Neuronal stem cell (in vitro differentiated cells): ENCODE results near the gene PIWIL4. TPM values are rescaled to one million over a fixed set of nuclear protein-coding genes. Genes with fewer than 3 reads are reported as not detected.
A peak's percentile ranks its signal among the peaks of the same experiment; 100 is the strongest.

ENCODE experiments used
- DNase-seq: peaks from one replicate; pipeline ENCODE4 v3.0.0-alpha.2; 2013; ENCODE audit warnings: low spot score
- H2AFZ ChIP-seq: one replicate; pipeline ENCODE4 v1.6.1; 2013; ENCODE audit warnings: mild to moderate bottlenecking, low read length, inconsistent platforms
- H2AK5ac ChIP-seq: 2 replicates; pipeline ENCODE4 v1.6.1; 2013; ENCODE audit warnings: low read depth, mild to moderate bottlenecking, inconsistent platforms, low read length, moderate library complexity, mixed read lengths
- H2BK120ac ChIP-seq: 2 replicates; pipeline ENCODE4 v1.6.1; 2013; ENCODE audit warnings: low read depth, mild to moderate bottlenecking, inconsistent platforms, low read length, moderate library complexity, mixed read lengths
- H2BK12ac ChIP-seq: one replicate; pipeline ENCODE4 v1.6.1; 2013; ENCODE audit warnings: low read length, inconsistent platforms
- H2BK15ac ChIP-seq: 2 replicates; pipeline ENCODE4 v1.6.1; 2013; ENCODE audit warnings: mild to moderate bottlenecking, low read length, inconsistent platforms, mixed read lengths
- H2BK5ac ChIP-seq: one replicate; pipeline ENCODE4 v1.6.1; 2013; ENCODE audit warnings: inconsistent platforms, mild to moderate bottlenecking, low read length, moderate library complexity
- H3K14ac ChIP-seq: one replicate; pipeline ENCODE4 v1.6.1; 2013; ENCODE audit warnings: low read length, inconsistent platforms
- H3K18ac ChIP-seq: 2 replicates; pipeline ENCODE4 v1.6.1; 2013; ENCODE audit warnings: low read length, inconsistent platforms
- H3K23ac ChIP-seq: 2 replicates; pipeline ENCODE4 v1.6.1; 2013; ENCODE audit warnings: low read depth, mild to moderate bottlenecking, mixed read lengths, low read length, inconsistent platforms; ENCODE audit not compliant: poor library complexity
- H3K27ac ChIP-seq: replicated peaks from 3 replicates; pipeline ENCODE4 v1.5.1; 2013; ENCODE audit warnings: low read length, inconsistent platforms
- H3K27me3 ChIP-seq, 3 experiments: 2 replicates each; pipeline ENCODE4 v1.6.1; 2013; ENCODE audit warnings: low read length in 3 of 3, mild to moderate bottlenecking in 2 of 3, inconsistent platforms in 1 of 3, low read depth in 1 of 3, mixed read lengths in 1 of 3, moderate library complexity in 1 of 3; ENCODE audit not compliant: control insufficient read depth in 3 of 3, insufficient read depth in 3 of 3
- H3K36me3 ChIP-seq, 2 donors: replicated peaks in 1 of 2; 2 replicates each; pipeline ENCODE4 v1.6.1; 2013; ENCODE audit warnings: low read length in 2 of 2; ENCODE audit not compliant: control insufficient read depth in 2 of 2, insufficient read depth in 2 of 2
- H3K4ac ChIP-seq: 2 replicates; pipeline ENCODE4 v1.6.1; 2013; ENCODE audit warnings: inconsistent platforms, mild to moderate bottlenecking, low read length, moderate library complexity
- H3K4me1 ChIP-seq, 2 donors: 1 replicate in 1 of 2; 2 replicates in 1 of 2; pipeline ENCODE4 v1.6.1; 2013; ENCODE audit warnings: low read length in 2 of 2, low read depth in 1 of 2; ENCODE audit not compliant: control insufficient read depth in 2 of 2, insufficient read depth in 1 of 2
- H3K4me2 ChIP-seq: one replicate; pipeline ENCODE4 v1.6.1; 2013; ENCODE audit warnings: mild to moderate bottlenecking, low read length, inconsistent platforms; ENCODE audit not compliant: insufficient read depth, poor library complexity, severe bottlenecking
- H3K4me3 ChIP-seq, 2 donors: 2 replicates each; pipeline ENCODE4 v1.5.1; 2013; ENCODE audit warnings: low read length in 2 of 2, mild to moderate bottlenecking in 2 of 2, inconsistent platforms in 1 of 2, moderate library complexity in 1 of 2
- H3K79me1 ChIP-seq: one replicate; pipeline ENCODE4 v1.6.1; 2013; ENCODE audit warnings: low read depth, mild to moderate bottlenecking, inconsistent platforms, low read length, moderate library complexity
- H3K9ac ChIP-seq: one replicate; pipeline ENCODE4 v1.6.1; 2013; ENCODE audit warnings: mild to moderate bottlenecking, low read depth, low read length, inconsistent platforms; ENCODE audit not compliant: poor library complexity
- H3K9me3 ChIP-seq, 2 donors: replicated peaks in 1 of 2; 2 replicates each; pipeline versions ENCODE3 to v1.6.1; 2013; ENCODE audit warnings: low read length in 2 of 2, mild to moderate bottlenecking in 2 of 2, inconsistent platforms in 1 of 2, low read depth in 1 of 2, mixed read lengths in 1 of 2, moderate library complexity in 1 of 2; ENCODE audit not compliant: control insufficient read depth in 2 of 2, insufficient read depth in 1 of 2
- H4K8ac ChIP-seq: one replicate; pipeline ENCODE4 v1.6.1; 2013; ENCODE audit warnings: low read depth, mild to moderate bottlenecking, inconsistent platforms, low read length, moderate library complexity
- H4K91ac ChIP-seq: one replicate; pipeline ENCODE4 v1.6.1; 2013; ENCODE audit warnings: low read length, low read depth, mild to moderate bottlenecking, inconsistent platforms; ENCODE audit not compliant: poor library complexity
- WGBS, 2 donors: extraction: QIAGEN DNeasy Blood & Tissue Kit; methylation state at CpG; one replicate each; pipeline ENCODE4 v1.1.7; 2013; ENCODE audit warnings: missing lambda C conversion rate in 2 of 2, mixed read lengths in 1 of 2; ENCODE audit not compliant: insufficient read length in 2 of 2, insufficient replicate concordance in 1 of 2; ENCODE audit errors: extremely low coverage in 2 of 2; 5-methylcytosine and 5-hydroxymethylcytosine counted together
- polyA plus RNA-seq, 2 experiments: library from polyadenylated mRNA; stranded (reverse); fragments of 200-250 nt; gene quantifications; one replicate each; pipeline ENCODE4 v1.2.3, GENCODE V29; 2013

PIWIL4 gene
- 0.15 TPM for polyA plus RNA-seq (2013, experiment 1 of 2)
- polyA plus RNA-seq (2013, experiment 2 of 2): 0.21 TPM

DNA sequence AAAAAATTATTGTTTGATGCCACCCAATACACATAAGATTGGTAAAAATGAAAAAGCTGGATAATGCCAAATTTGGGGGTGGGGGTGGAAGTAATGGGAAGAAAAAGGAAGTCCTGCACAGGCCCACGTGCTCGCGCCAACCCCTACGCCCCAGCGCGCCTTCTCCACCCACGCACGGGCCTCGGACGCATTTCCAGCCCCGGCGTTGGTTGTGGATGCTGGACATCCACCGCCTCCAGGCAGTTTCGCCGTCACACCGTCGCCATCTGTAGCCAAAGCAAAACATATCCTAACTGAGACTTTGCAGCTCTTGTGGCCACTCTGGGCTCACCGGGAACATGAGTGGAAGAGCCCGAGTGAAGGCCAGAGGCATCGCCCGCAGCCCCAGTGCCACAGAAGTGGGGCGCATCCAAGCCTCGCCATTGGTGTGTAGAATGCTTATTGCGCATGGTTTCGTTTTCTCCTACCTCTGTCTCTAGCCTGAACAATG is at the start of gene PIWIL4:
Gene PIWIL4 (plus strand): TSS at position 188 of the 490 bp plus-strand sequence. CDS start 151 bp downstream, at position 339.
- Histone ChIP-seq H3K9me3 (no peaks in the 10 kb centered on the region), H3K4me3 (no peak within 1 kb of the TSS), H2BK12ac (peak within 1 kb of the TSS; percentile 58), H3K27me3 (no peaks in the 10 kb centered on the region), H3K4me1 (peaks cover 0 to 4% of the 10 kb centered on the region in 2 donors), H3K14ac (peak within 1 kb of the TSS; percentile 38), H3K36me3 (no peaks in the 10 kb centered on the region), H3K18ac (peak within 1 kb of the TSS; percentile 83), H4K8ac (no peak within 1 kb of the TSS), H2AFZ (peak within 1 kb of the TSS; percentile 7), H2AK5ac (no peak within 1 kb of the TSS), H3K79me1 (no peaks in the 10 kb centered on the region), H2BK120ac (no peak within 1 kb of the TSS), H3K4ac (no peak within 1 kb of the TSS), H3K27ac (no peak within 1 kb of the TSS), H3K9ac (no peak within 1 kb of the TSS), H4K91ac (peak within 1 kb of the TSS; percentile 53), H3K23ac (peak within 1 kb of the TSS; percentile 65), H2BK15ac (peak within 1 kb of the TSS; percentile 37), H2BK5ac (no peak within 1 kb of the TSS), H3K4me2 (no peak within 1 kb of the TSS)
- WGBS, 2 donors: no CpG with 5 or more reads among the region's 25 CpGs
- DNase-seq: no peak

DNA sequence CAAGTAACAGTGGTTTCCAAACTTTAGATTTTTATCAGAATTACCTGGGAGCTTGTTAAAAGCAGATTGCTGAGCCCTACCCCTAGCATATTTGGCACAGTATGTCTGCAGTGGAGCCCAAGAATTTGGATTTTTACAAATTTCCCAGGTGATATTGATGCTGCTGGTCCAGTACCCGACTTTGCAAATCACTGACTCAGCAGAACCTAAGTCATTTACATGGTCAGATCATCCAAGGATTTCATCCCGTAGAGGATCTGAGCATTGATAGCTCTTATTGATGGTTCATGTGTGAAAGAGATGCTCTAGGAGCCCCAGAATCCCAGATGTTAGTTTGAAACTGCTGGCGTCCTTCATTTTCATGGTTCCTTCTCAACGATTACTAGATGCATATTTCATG is 48.9 kb upstream of the PIWIL4 start:
- WGBS, 2 donors: no CpG with 5 or more reads among the region's 4 CpGs
- H3K14ac ChIP-seq: no peak overlapping the region

DNA sequence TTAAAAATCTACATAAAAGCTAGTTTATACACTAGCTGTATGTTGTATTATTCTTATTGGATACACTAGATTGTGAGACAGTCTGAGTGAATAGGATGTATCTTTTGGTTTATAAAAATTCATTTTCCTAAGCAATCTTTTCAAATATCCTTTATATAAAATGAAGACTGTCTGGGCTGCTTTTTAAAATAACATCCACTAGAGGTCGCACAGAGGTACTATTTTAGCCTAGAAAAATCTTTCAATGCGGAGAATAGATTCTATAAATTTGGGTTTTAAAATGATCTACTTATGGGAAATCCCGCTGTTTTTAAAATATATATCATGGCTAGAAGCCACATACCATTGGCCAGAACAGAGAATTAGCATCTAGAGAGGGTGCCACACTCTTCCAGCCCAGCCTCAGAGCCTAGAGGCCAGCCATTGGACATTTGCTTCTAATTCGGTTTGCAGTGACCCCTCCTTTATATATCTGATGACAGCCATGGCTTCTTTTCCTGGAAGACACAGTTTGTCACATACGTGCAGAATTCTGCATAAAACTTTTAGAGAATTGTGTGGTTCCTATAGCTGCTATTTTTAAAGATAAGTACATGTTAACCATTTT is 47.6 kb upstream of the PIWIL4 start:
- DNase-seq: peak; percentile 12
- peaks cover 0 to 25% (median 0%) of the 10 kb centered on the region in 3 experiments for H3K27me3 ChIP-seq
- WGBS, 2 donors: no CpG with 5 or more reads among the region's 5 CpGs

More for the DNA sequence above, 48.9 kb upstream of the PIWIL4 start:
- H3K36me3 ChIP-seq: no peaks in the 10 kb centered on the region
- H3K4me1 ChIP-seq: no peaks in the 10 kb centered on the region
- H3K27me3 ChIP-seq: peaks cover 0 to 35% (median 2%) of the 10 kb centered on the region in 3 experiments
- no peak overlapping the region for H2BK120ac ChIP-seq
- no peak overlapping the region for H3K23ac ChIP-seq
- no peak overlapping the region for H3K9ac ChIP-seq
- no peak overlapping the region for H4K91ac ChIP-seq
- H3K18ac ChIP-seq: no peak overlapping the region
- no peaks in the 10 kb centered on the region for H3K9me3 ChIP-seq
- H2AFZ ChIP-seq: no peak overlapping the region
- no peak overlapping the region for H3K4me3 ChIP-seq
- H3K27ac ChIP-seq: no peak overlapping the region
- H3K4me2 ChIP-seq: no peak overlapping the region
- no peak overlapping the region for H2BK15ac ChIP-seq
- H4K8ac ChIP-seq: no peak overlapping the region
- no peak overlapping the region for H2BK5ac ChIP-seq
- no peak overlapping the region for H2BK12ac ChIP-seq
- DNase-seq: no peak
- H3K4ac ChIP-seq: no peak overlapping the region
- H3K79me1 ChIP-seq: no peaks in the 10 kb centered on the region
- no peak overlapping the region for H2AK5ac ChIP-seq

DNA sequence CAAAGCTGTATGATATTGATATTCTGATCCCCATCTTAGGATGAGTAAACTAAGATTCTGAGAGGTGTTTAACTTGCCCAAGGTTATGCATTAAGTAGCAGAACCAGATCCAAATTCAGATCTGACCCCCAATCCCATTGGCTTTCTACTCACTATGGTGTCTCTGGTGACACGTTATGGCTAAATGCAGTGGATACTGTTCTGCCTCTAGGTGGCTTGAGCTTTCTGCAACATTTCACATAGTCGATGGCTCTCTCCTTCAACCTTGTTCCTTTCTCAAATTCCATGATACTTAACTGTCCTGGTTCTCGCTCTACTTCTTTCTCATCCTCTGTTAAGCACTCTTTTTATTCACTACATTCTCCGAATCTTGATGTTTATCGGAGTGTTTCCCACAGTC is 45.5 kb upstream of the PIWIL4 start:
- Histone ChIP-seq H3K27me3 (peaks cover 0 to 17% (median 0%) of the 10 kb centered on the region in 3 experiments), H2BK12ac (no peak overlapping the region), H3K4me1 (no peaks in the 10 kb centered on the region), H2BK15ac (no peak overlapping the region), H3K18ac (no peak overlapping the region), H3K14ac (no peak overlapping the region), H2BK5ac (no peak overlapping the region), H3K79me1 (no peaks in the 10 kb centered on the region), H2AFZ (no peak overlapping the region), H2BK120ac (no peak overlapping the region), H3K4me3 (no peak overlapping the region), H3K23ac (no peak overlapping the region), H3K9me3 (no peaks in the 10 kb centered on the region), H3K36me3 (no peaks in the 10 kb centered on the region), H4K91ac (no peak overlapping the region), H4K8ac (no peak overlapping the region), H3K9ac (no peak overlapping the region), H3K4me2 (no peak overlapping the region), H3K4ac (no peak overlapping the region), H2AK5ac (no peak overlapping the region), H3K27ac (no peak overlapping the region)
- DNase-seq: no peak
- no CpG with 5 or more reads among the region's 5 CpGs for WGBS, 2 donors

More for the DNA sequence above, 47.6 kb upstream of the PIWIL4 start:
- no peaks in the 10 kb centered on the region for H3K9me3 ChIP-seq
- H3K27ac ChIP-seq: no peak overlapping the region
- no peak overlapping the region for H3K4ac ChIP-seq
- no peak overlapping the region for H2AFZ ChIP-seq
- no peak overlapping the region for H3K18ac ChIP-seq
- H2AK5ac ChIP-seq: no peak overlapping the region
- H3K79me1 ChIP-seq: no peaks in the 10 kb centered on the region
- H3K4me2 ChIP-seq: no peak overlapping the region
- no peak overlapping the region for H3K14ac ChIP-seq
- H3K36me3 ChIP-seq: no peaks in the 10 kb centered on the region
- H2BK12ac ChIP-seq: no peak overlapping the region
- no peak overlapping the region for H3K9ac ChIP-seq
- H4K8ac ChIP-seq: no peak overlapping the region
- H2BK5ac ChIP-seq: no peak overlapping the region
- H3K23ac ChIP-seq: no peak overlapping the region
- no peak overlapping the region for H4K91ac ChIP-seq
- no peak overlapping the region for H2BK120ac ChIP-seq
- no peaks in the 10 kb centered on the region for H3K4me1 ChIP-seq
- H3K4me3 ChIP-seq: no peak overlapping the region
- H2BK15ac ChIP-seq: no peak overlapping the region
